ENCODE data around the gene NPIPA7.
"Not testable (repeated sequence)": the region's sequence is repeated elsewhere in the genome, so short reads cannot be mapped to it uniquely, and the experiment has no call there.

Gene NPIPA7

DNA sequence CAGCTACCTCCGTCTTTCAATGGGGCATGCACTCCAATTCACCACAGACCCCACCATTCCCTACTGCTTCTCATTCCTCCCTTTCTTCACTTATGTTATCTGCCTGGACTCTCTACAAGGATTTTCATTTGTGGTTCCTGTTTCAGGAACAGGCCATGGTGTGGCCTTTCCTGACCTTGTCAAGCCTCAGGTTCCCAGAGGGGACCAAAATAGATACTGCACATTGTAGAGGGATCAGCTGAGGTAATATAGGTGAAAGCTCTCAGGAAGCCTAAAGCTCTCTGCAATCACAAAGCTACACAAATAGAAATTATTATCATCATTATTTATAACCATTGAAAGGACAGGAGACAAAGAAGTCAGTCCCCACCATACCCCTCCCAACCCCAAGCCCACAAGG is 41.6 kb downstream of the NPIPA7 start:
- not testable (repeated sequence) for DNase-seq (ENCODE audit: low spot score)

DNA sequence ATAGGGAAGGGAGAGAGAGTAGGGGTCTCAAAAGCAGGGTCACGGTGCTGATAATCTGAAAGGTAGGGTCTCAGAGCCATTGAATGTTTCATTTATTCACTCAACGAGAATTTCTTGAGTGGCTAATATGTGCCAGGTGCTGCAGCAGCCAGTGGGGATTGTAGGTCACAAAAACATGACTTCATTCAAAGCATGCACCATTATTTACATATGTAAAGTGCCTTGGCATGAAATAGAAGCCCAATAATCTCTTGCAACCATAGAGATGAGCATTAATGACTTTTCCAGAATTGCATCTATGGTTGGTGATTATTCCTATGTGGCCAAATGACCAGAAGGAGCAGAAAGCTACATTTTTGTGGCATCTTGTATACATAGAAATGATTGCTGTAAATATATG is 46.2 kb downstream of the NPIPA7 start:
- not testable (repeated sequence) for DNase-seq (ENCODE audit: low spot score)

DNA sequence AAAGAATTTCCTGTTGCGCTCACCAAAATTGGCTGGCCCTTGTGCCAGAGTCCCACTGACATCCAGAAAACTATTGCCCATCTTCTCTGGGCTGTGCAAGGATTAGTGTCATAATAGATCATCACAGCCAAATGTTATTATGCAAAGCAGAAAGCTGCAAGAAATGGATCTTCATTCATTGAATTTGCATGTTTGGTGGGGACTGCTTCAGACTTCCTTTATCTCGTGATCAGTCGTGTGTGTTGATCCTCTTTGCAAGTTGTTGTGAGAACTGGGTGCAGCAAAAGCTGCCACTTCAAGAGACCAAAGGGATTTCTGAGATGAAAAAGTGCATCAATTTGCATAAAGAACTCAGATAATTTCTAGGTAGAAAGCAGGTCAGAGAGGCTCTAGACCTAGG is 52.2 kb downstream of the NPIPA7 start:
- DNase-seq (ENCODE audit: low spot score) = not testable (repeated sequence)

DNA sequence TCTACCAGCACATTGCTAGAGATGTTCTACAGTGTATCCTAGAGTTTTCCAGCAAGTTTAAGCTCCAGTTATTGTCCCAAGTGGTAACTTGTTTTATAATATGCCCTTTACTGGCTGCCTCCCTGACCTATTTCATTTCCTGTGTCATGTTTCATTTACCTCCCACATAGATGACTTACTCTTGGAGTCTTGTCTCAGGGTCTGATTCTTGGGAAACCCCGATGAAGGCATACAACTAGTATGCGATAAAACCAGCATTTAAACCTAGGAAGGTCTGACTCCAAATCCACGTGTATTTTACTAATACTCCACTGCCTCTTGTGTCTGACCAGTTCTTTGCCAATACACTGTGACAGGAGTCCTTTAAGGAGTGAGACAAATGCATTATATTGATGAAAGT is 55.8 kb downstream of the NPIPA7 start:
- not testable (repeated sequence) for DNase-seq (ENCODE audit: low spot score)

DNA sequence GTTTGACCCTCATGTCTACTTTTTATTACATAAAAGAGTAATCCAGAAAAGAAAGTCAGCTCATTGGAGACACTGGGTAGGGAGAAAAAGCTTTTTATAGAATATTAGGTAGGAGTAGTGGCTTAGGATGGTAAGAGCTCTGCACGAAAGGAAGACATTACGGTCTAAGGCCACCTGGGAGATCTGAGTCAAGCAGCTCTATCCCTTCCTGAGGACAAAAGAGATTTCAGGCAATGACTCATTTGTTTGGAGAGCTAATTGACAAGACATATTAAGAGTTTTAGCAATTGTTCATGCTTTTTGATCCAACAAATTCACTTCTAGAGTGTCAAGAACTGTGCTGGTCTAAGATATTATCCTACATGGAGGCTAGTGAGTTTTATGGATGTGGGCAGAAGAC is 62.5 kb downstream of the NPIPA7 start:
- not testable (repeated sequence) for DNase-seq (ENCODE audit: low spot score)

Data from CD4-positive, alpha-beta T cell treated with Interleukin-6 at 100 ng/mL for 8 hours (primary cell).